22Rv1 (cell line): Measurements from ENCODE around the gene THSD4.

Experiments used
- CTCF ChIP-seq: fragments of 450-650 bp; IDR thresholded peaks from 2 replicates; pipeline ENCODE4 v1.5.1; 2017; ENCODE audit warnings: mild to moderate bottlenecking
- ZFX ChIP-seq: fragments of 450-650 bp; IDR thresholded peaks from 2 replicates; pipeline ENCODE4 v1.6.1; 2017; ENCODE audit warnings: antibody characterized with exemption, borderline replicate concordance

GRCh38 chr15:71219101-71219500, 103.8 kb downstream of the THSD4 start:
- TF ChIP-seq CTCF: no peak
- TF ChIP-seq ZFX: no peak
